HAP-1 (cell line): ENCODE measurements around the gene SEC61B.

Experiments
- DNase-seq, 2 experiments: peaks; one replicate each; pipeline ENCODE4 v3.0.0-alpha.2; 2016 to 2020; ENCODE audit warnings: low spot score in 2 of 2
- H3K27me3 ChIP-seq: fragments of 250-450 bp; sonication (Bioruptor Pico); 2 replicates; pipeline ENCODE4 v1.5.1; 2020; ENCODE audit warnings: low read depth, mild to moderate bottlenecking, moderate library complexity
- H3K36me3 ChIP-seq: fragments of 250-450 bp; sonication (Bioruptor Pico); replicated peaks from 2 replicates; pipeline ENCODE4 v1.5.1; 2020; ENCODE audit warnings: mild to moderate bottlenecking
- H3K4me1 ChIP-seq: fragments of 250-450 bp; sonication (Bioruptor Pico); 2 replicates; pipeline ENCODE4 v1.5.1; 2020; ENCODE audit warnings: mild to moderate bottlenecking
- H3K4me3 ChIP-seq: fragments of 250-450 bp; sonication (Bioruptor Pico); 2 replicates; pipeline ENCODE4 v1.5.1; 2020; ENCODE audit warnings: mild to moderate bottlenecking, moderate library complexity
- H3K9me3 ChIP-seq: fragments of 250-450 bp; sonication (Bioruptor Pico); 2 replicates; pipeline ENCODE4 v1.5.1; 2020; ENCODE audit warnings: mild to moderate bottlenecking, moderate library complexity
- in situ Hi-C: fragments of 300-500 bp; cut with MboI; formaldehyde crosslinking; loops from 3 replicates; pipeline ENCODE4 v1.14.3; 2020; ENCODE audit warnings: low sequenced_read_pairs, inconsistent platforms, mixed read lengths

The SEC61B gene

GRCh38 chr9:99257723-99258389 lies 35.8 kb downstream of the SEC61B start:
- Histone ChIP-seq H3K36me3 (no peaks in the 10 kb centered on the region), H3K4me1 (no peaks in the 10 kb centered on the region), H3K9me3 (no peaks in the 10 kb centered on the region), H3K4me3 (no peak overlapping the region), H3K27me3 (no peaks in the 10 kb centered on the region)
- no peak for DNase-seq
- in situ Hi-C loops, result no loop called here

- in situ Hi-C loops, result no loop called here
- no peaks in the 10 kb centered on the region for H3K9me3 ChIP-seq
- no peaks in the 10 kb centered on the region for H3K4me1 ChIP-seq
- no peaks in the 10 kb centered on the region for H3K36me3 ChIP-seq
- H3K4me3 ChIP-seq, result no peak overlapping the region
- 0 out of 2 replicates have a peak, but pooled peaks cover 2% of the 10 kb centered on the region for H3K27me3 ChIP-seq
- no peak for DNase-seq
These were observed 37.3 kb downstream of the SEC61B start for GRCh38 chr9:99259231-99259918.

GRCh38 chr9:99261923-99262322 lies 39.8 kb downstream of the SEC61B start:
- Histone ChIP-seq H3K27me3 (0 out of 2 replicates have a peak, but pooled peaks cover 2% of the 10 kb centered on the region), H3K9me3 (no peaks in the 10 kb centered on the region), H3K4me1 (no peaks in the 10 kb centered on the region), H3K36me3 (no peaks in the 10 kb centered on the region), H3K4me3 (no peak overlapping the region)
- DNase-seq, result no peak
- in situ Hi-C loops, result no loop called here

GRCh38 chr9:99262949-99263418 lies 40.9 kb downstream of the SEC61B start:
- Histone ChIP-seq H3K9me3 (no peaks in the 10 kb centered on the region), H3K36me3 (no peaks in the 10 kb centered on the region), H3K4me1 (no peaks in the 10 kb centered on the region), H3K4me3 (no peak overlapping the region), H3K27me3 (0 out of 2 replicates have a peak, but pooled peaks cover 2% of the 10 kb centered on the region)
- no peak for DNase-seq
- in situ Hi-C loops, result no loop called here

GRCh38 chr9:99264070-99264680 lies 42.1 kb downstream of the SEC61B start:
- Histone ChIP-seq H3K4me3 (no peak overlapping the region), H3K36me3 (no peaks in the 10 kb centered on the region), H3K27me3 (0 out of 2 replicates have a peak, but pooled peaks cover 2% of the 10 kb centered on the region), H3K9me3 (no peaks in the 10 kb centered on the region), H3K4me1 (no peaks in the 10 kb centered on the region)
- DNase-seq, result peak in 1 of 2 experiments; percentile 30
- in situ Hi-C loops, result no loop called here

- in situ Hi-C loops, result no loop called here
- Histone ChIP-seq H3K36me3 (no peaks in the 10 kb centered on the region), H3K27me3 (peaks cover 7% of the 10 kb centered on the region; the same call in 1 of the 2 replicates), H3K4me1 (no peaks in the 10 kb centered on the region), H3K9me3 (no peaks in the 10 kb centered on the region), H3K4me3 (no peak overlapping the region)
- no peak for DNase-seq
These were observed 43.6 kb downstream of the SEC61B start for GRCh38 chr9:99265691-99266090.

GRCh38 chr9:99266255-99267023 lies 44.4 kb downstream of the SEC61B start:
- in situ Hi-C loops, result no loop called here
- H3K9me3 ChIP-seq, result no peaks in the 10 kb centered on the region
- H3K4me3 ChIP-seq, result no peak overlapping the region
- no peaks in the 10 kb centered on the region for H3K36me3 ChIP-seq
- H3K4me1 ChIP-seq, result no peaks in the 10 kb centered on the region
- peak; percentile 47 to 87 for DNase-seq
- H3K27me3 ChIP-seq, result peaks cover 7% of the 10 kb centered on the region; the same call in 1 of the 2 replicates

- H3K4me1 ChIP-seq, result no peaks in the 10 kb centered on the region
- H3K27me3 ChIP-seq, result peaks cover 5% of the 10 kb centered on the region; the same call in 1 of the 2 replicates
- H3K9me3 ChIP-seq, result no peaks in the 10 kb centered on the region
- no peak for DNase-seq
- H3K36me3 ChIP-seq, result no peaks in the 10 kb centered on the region
- in situ Hi-C loops, result no loop called here
- H3K4me3 ChIP-seq, result no peak overlapping the region
These were observed 47.3 kb downstream of the SEC61B start for GRCh38 chr9:99269416-99269815.

GRCh38 chr9:99270491-99270890 lies 48.4 kb downstream of the SEC61B start:
- no peaks in the 10 kb centered on the region for H3K4me1 ChIP-seq
- no peaks in the 10 kb centered on the region for H3K9me3 ChIP-seq
- H3K36me3 ChIP-seq, result no peaks in the 10 kb centered on the region
- peaks cover 5% of the 10 kb centered on the region; the same call in 1 of the 2 replicates for H3K27me3 ChIP-seq
- H3K4me3 ChIP-seq, result no peak overlapping the region
- in situ Hi-C loops, result no loop called here
- no peak for DNase-seq

- in situ Hi-C loops, result no loop called here
- no peak for DNase-seq
- Histone ChIP-seq H3K27me3 (peaks cover 7% of the 10 kb centered on the region; the same call in 1 of the 2 replicates), H3K4me3 (no peak overlapping the region), H3K4me1 (no peaks in the 10 kb centered on the region), H3K36me3 (no peaks in the 10 kb centered on the region), H3K9me3 (no peaks in the 10 kb centered on the region)
These were observed 50.8 kb downstream of the SEC61B start for GRCh38 chr9:99272836-99273235.

GRCh38 chr9:99274016-99274415 lies 51.9 kb downstream of the SEC61B start:
- H3K9me3 ChIP-seq, result no peaks in the 10 kb centered on the region
- no peak for DNase-seq
- H3K4me3 ChIP-seq, result no peak overlapping the region
- in situ Hi-C loops, result no loop called here
- no peaks in the 10 kb centered on the region for H3K36me3 ChIP-seq
- peaks cover 7% of the 10 kb centered on the region; the same call in 1 of the 2 replicates for H3K27me3 ChIP-seq
- no peaks in the 10 kb centered on the region for H3K4me1 ChIP-seq

GRCh38 chr9:99274495-99274894 lies 52.4 kb downstream of the SEC61B start:
- in situ Hi-C loops, result no loop called here
- Histone ChIP-seq H3K36me3 (no peaks in the 10 kb centered on the region), H3K4me3 (no peak overlapping the region), H3K4me1 (no peaks in the 10 kb centered on the region), H3K27me3 (peaks cover 7% of the 10 kb centered on the region; the same call in 1 of the 2 replicates), H3K9me3 (no peaks in the 10 kb centered on the region)
- no peak for DNase-seq
